Activated B cell treated with CpG ODN at 0.5 μM for 24 hours (primary cell): ENCODE measurements around the gene EPHA3. TPM values are rescaled to one million over a fixed set of nuclear protein-coding genes. Genes with fewer than 3 reads are reported as not detected.

Source experiments
- ATAC-seq: fragments of 200-7000 bp; cut with Tn5 transposase; one replicate; pipeline ENCODE4 v1.10.0; 2021; ENCODE audit warnings: low read depth, mild to moderate bottlenecking, moderate library complexity
- CTCF ChIA-PET: fragments of 350-600 bp; sonication (Branson Sonifier 250); formaldehyde crosslinking; loops from one replicate; lab custom pipeline; 2021; ENCODE audit warnings: antibody characterized with exemption; lab: Charles Lee
- POLR2A ChIA-PET: fragments of 350-600 bp; sonication (Branson Sonifier 250); formaldehyde crosslinking; loops from one replicate; lab custom pipeline; 2021; ENCODE audit warnings: antibody characterized with exemption; lab: Charles Lee
- DNase-seq: peaks from one replicate; pipeline ENCODE4 v3.0.0; 2022
- H3K27ac Mint-ChIP-seq: one replicate; pipeline ENCODE4 v1.8.0; 2020; ENCODE audit warnings: mixed read lengths
- H3K27me3 Mint-ChIP-seq: one replicate; pipeline ENCODE4 v1.8.0; 2021; ENCODE audit warnings: mixed read lengths
- H3K36me3 Mint-ChIP-seq: one replicate; pipeline ENCODE4 v1.8.0; 2021; ENCODE audit warnings: low read depth, mixed read lengths
- H3K4me1 Mint-ChIP-seq: one replicate; pipeline ENCODE4 v1.8.0; 2021; ENCODE audit warnings: mixed read lengths
- H3K4me3 Mint-ChIP-seq: one replicate; pipeline ENCODE4 v1.8.0; 2020; ENCODE audit warnings: mild to moderate bottlenecking, mixed read lengths
- H3K9me3 Mint-ChIP-seq: one replicate; pipeline ENCODE4 v1.8.0; 2020; ENCODE audit warnings: mixed read lengths
- intact Hi-C: fragments of 100-400 bp; cut with micrococcal nuclease; formaldehyde crosslinking; loops from one replicate; pipeline ENCODE4 v1.15.1; 2024
- total RNA-seq: library from RNA; stranded (reverse); gene quantifications from 2 replicates; pipeline ENCODE4 v1.2.3, GENCODE V29; 2022
- TF ChIP-seq, protein P1 (sequence below): fragments of 200-600 bp; IDR thresholded peaks from one replicate; pipeline ENCODE4 v1.8.0; 2022; ENCODE audit warnings: antibody characterized with exemption, mild to moderate bottlenecking

Gene EPHA3
- total RNA-seq, 1 donor from 2014 or later: not detected

DNA sequence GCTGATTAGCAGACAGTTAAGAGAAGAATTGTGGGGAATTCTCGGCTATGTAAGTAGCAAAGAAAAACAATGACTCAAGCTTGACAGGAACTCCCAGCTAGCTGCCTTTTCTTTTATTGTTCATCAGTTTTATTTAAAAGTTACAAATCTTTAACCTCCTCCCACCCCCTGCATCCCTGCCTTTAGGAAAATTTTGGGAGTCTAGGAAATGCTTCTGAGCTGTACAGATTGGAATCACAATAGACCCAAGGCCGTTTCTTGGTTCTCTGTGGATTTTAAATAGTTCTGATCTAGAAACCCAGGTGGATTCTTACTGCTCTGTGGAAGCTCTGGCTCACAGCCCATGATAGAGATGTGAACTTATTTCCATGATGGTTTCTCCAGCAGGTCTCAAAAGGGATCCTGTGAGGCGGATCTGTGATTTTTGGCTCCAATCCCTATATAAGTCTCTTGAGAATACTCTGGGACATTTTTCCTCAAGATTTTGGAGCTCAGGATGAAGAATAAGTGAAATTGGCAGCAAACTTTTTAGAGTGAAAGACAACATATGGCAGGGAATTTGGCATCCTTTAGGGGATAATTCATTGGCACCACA, 312.3 kb downstream of the EPHA3 start:
- H3K27me3 Mint-ChIP-seq: no peaks in the 10 kb centered on the region
- DNase-seq (no peak), ATAC-seq (no peak)
- H3K4me1 Mint-ChIP-seq: no peaks in the 10 kb centered on the region
- no peak overlapping the region for H3K4me3 Mint-ChIP-seq
- TF ChIP-seq, protein P1, sequence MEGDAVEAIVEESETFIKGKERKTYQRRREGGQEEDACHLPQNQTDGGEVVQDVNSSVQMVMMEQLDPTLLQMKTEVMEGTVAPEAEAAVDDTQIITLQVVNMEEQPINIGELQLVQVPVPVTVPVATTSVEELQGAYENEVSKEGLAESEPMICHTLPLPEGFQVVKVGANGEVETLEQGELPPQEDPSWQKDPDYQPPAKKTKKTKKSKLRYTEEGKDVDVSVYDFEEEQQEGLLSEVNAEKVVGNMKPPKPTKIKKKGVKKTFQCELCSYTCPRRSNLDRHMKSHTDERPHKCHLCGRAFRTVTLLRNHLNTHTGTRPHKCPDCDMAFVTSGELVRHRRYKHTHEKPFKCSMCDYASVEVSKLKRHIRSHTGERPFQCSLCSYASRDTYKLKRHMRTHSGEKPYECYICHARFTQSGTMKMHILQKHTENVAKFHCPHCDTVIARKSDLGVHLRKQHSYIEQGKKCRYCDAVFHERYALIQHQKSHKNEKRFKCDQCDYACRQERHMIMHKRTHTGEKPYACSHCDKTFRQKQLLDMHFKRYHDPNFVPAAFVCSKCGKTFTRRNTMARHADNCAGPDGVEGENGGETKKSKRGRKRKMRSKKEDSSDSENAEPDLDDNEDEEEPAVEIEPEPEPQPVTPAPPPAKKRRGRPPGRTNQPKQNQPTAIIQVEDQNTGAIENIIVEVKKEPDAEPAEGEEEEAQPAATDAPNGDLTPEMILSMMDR: no peak
- CTCF ChIA-PET: no interaction called here
- intact Hi-C loops: no loop called here
- no peaks in the 10 kb centered on the region for H3K36me3 Mint-ChIP-seq
- H3K9me3 Mint-ChIP-seq: no peaks in the 10 kb centered on the region
- no peak overlapping the region for H3K27ac Mint-ChIP-seq
- POLR2A ChIA-PET: no interaction called here

DNA sequence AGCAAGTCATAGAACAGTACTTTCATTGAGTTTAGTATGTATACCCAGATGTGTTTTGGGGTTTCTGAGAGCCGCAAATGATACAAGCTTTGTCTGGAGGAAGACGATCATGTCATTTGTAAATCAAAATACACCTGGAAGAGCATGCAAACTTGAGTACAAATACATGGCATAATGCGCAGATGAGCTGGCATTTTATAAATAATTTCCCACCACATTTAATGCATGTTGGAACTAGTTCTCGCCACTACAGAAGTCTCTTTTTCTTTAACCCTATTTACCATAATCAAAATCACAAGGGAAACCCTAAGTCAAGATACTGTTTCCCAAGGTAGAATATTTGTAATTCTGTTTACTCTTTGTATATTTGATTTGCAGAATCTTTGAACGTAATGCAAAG, 318.6 kb downstream of the EPHA3 start:
- intact Hi-C loops: no loop called here
- no peak overlapping the region for H3K27ac Mint-ChIP-seq
- H3K4me1 Mint-ChIP-seq: no peaks in the 10 kb centered on the region
- H3K27me3 Mint-ChIP-seq: no peaks in the 10 kb centered on the region
- ATAC-seq (no peak), DNase-seq (no peak)
- H3K36me3 Mint-ChIP-seq: no peaks in the 10 kb centered on the region
- CTCF ChIA-PET: no interaction called here
- POLR2A ChIA-PET: no interaction called here
- H3K9me3 Mint-ChIP-seq: peaks cover 2% of the 10 kb centered on the region
- TF ChIP-seq, protein P1: no peak
- no peak overlapping the region for H3K4me3 Mint-ChIP-seq

DNA sequence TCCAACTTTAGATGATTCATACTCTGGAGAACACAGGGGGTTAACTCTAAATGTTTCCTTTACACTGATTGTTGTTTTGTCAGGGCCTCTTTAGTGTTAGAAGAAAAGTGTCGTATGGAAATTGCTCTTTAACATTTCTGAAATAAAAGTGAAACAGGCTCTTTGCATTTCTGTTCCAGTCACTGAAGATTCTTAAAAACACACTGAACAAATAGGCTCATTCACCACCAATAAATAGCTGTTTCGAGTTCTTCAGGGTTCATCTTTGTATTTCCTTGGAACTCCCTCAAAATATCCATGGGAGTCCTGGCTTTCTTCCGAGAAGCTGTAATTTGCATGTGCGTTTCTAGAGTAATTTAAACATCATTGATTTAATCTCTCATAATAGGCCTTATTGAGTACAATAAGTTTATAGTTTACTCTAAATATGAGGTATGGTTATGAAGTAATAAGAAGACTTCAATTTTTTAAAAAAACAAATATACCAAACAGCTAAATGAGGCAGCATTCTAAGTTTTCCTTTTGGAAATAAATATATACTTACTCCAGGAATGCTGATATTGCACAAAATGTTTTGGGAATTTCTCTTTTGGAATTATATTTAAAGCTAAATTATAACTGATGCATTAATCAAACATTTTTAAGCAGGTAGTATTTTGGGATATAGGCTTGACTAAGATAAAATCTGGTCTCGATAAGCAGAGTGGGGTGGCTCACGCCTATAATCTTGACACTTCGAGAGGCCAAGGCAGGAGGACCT, 327.4 kb downstream of the EPHA3 start:
- TF ChIP-seq, protein P1: no peak
- ChIA-PET CTCF (no interaction called here), POLR2A (no interaction called here)
- Mint-ChIP-seq H3K36me3 (no peaks in the 10 kb centered on the region), H3K27ac (no peak overlapping the region), H3K4me3 (no peak overlapping the region), H3K9me3 (no peaks in the 10 kb centered on the region), H3K4me1 (no peaks in the 10 kb centered on the region), H3K27me3 (no peaks in the 10 kb centered on the region)
- intact Hi-C loops: no loop called here
- ATAC-seq (no peak), DNase-seq (no peak)

DNA sequence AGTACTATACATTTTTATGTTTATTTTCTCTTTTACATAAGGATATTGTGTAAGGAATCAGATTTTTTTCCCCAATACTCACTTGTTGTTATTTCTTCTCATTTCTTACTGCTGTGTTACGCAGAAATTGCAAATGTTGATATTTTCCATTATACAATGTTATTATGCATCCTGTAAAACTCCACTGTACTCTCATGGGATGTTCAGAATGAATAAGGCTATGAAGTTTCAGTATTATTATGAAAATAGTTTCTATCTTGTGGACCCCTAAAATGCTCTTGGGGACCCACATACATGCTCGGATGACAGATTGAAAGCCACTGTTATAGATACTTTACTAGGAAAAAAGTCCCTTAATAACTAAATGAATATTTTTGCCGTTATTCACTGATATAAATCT, 329.4 kb downstream of the EPHA3 start:
- no peaks in the 10 kb centered on the region for H3K36me3 Mint-ChIP-seq
- H3K27ac Mint-ChIP-seq: no peak overlapping the region
- H3K9me3 Mint-ChIP-seq: no peaks in the 10 kb centered on the region
- ATAC-seq: no peak
- intact Hi-C loops: no loop called here
- POLR2A ChIA-PET: no interaction called here
- DNase-seq: no peak
- no peaks in the 10 kb centered on the region for H3K27me3 Mint-ChIP-seq
- TF ChIP-seq, protein P1: no peak
- no peak overlapping the region for H3K4me3 Mint-ChIP-seq
- H3K4me1 Mint-ChIP-seq: no peaks in the 10 kb centered on the region
- CTCF ChIA-PET: no interaction called here

DNA sequence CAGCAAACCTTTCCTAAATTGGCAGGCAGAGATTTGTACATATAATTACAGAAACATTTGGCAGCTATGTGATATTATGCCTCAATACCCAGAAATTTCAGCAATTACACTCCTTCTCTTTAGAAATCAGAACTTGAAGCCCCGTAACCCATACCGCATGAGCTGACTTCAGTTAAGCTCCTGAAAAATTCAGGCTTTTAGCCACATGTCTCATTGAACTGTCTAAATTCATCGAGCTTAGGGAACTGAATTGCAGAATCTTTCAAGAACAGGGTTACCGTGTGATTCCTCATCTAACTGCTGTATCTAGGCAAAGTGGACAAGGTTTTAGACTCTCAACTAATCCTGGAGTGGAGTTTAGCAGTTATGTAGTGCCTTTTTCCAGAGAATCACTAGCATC, 333.0 kb downstream of the EPHA3 start:
- Mint-ChIP-seq H3K4me1 (no peaks in the 10 kb centered on the region), H3K9me3 (peaks cover 5% of the 10 kb centered on the region), H3K36me3 (no peaks in the 10 kb centered on the region), H3K4me3 (no peak overlapping the region), H3K27me3 (no peaks in the 10 kb centered on the region), H3K27ac (no peak overlapping the region)
- intact Hi-C loops: no loop called here
- ATAC-seq (no peak), DNase-seq (no peak)
- TF ChIP-seq, protein P1: no peak
- ChIA-PET CTCF (no interaction called here), POLR2A (no interaction called here)
